ENCODE measurements around the gene LMCD1. TPM values are rescaled to one million over a fixed set of nuclear protein-coding genes. Genes with fewer than 3 reads are reported as not detected.

Gene LMCD1
- polyA plus RNA-seq, 2 of the 4 experiments (the other 2 are of a cell fraction) = 64.3 to 85.4 TPM

- TF ChIP-seq ZC3H11A (IDR thresholded peaks at IDR 0.05) = no peak
- no peak for TF ChIP-seq ZSCAN20 (CRISPR knock-in tag; IDR thresholded peaks at IDR 0.05)
- TF ChIP-seq CBX8 (IDR thresholded peaks at IDR 0.05) = no peak
- TF ChIP-seq EHMT2 (IDR thresholded peaks at IDR 0.05; ENCODE audit: low read depth) = no peak
- no peak for TF ChIP-seq NPAS2 (CRISPR knock-in tag; IDR thresholded peaks at IDR 0.05; ENCODE audit: borderline replicate concordance)
- TF ChIP-seq PBX3 (IDR thresholded peaks at IDR 0.05) = no peak
- no peak for TF ChIP-seq ZFP36 (IDR thresholded peaks at IDR 0.05; ENCODE audit: borderline replicate concordance, partially characterized antibody)
- TF ChIP-seq RAD21 (conservative IDR thresholded peaks at IDR 0.05 in 1 of 2, IDR thresholded peaks at IDR 0.05 in 1 of 2) = no peak
- TF ChIP-seq SREBF2 (IDR thresholded peaks at IDR 0.05) = no peak
- TF ChIP-seq PHF8 (IDR thresholded peaks at IDR 0.05; ENCODE audit: borderline replicate concordance, low read depth) = no peak
- TF ChIP-seq FOSL2 (IDR thresholded peaks at IDR 0.05) = no peak
- TF ChIP-seq FOSL2 (CRISPR knock-in tag; IDR thresholded peaks at IDR 0.05) = no peak
- no peak for TF ChIP-seq JUNB (IDR thresholded peaks at IDR 0.05)
- no peak for TF ChIP-seq RFX5 (IDR thresholded peaks at IDR 0.05)
- no peak for TF ChIP-seq CTCF (IDR thresholded peaks at IDR 0.05)
- no peak for TF ChIP-seq MAZ (IDR thresholded peaks at IDR 0.05; ENCODE audit: borderline replicate concordance, low read depth, low read length)
- TF ChIP-seq CHD4 (IDR thresholded peaks at IDR 0.05; ENCODE audit: borderline replicate concordance) = no peak
- TF ChIP-seq KDM5A (IDR thresholded peaks at IDR 0.05) = no peak
- TF ChIP-seq ZNF302 (CRISPR knock-in tag; IDR thresholded peaks at IDR 0.05) = no peak
- no peak for TF ChIP-seq EHF (CRISPR knock-in tag; IDR thresholded peaks at IDR 0.05)
- no peak for TF ChIP-seq RNF2 (IDR thresholded peaks at IDR 0.05; ENCODE audit: borderline replicate concordance, low read depth)
- Histone ChIP-seq H3K4me2 (no peak overlapping the region), H3K4me1 (peaks cover 13% of the 10 kb centered on the region; the same call in 2 of the 3 replicates), H3K4me3 (no peak overlapping the region), H3K27ac (no peak overlapping the region), H3K9me3 (no peaks in the 10 kb centered on the region)
- ChIA-PET CTCF (no interaction called here), POLR2A (no interaction called here)
- 53% methylated on average over 3 of the region's 3 CpGs for WGBS (ENCODE audit: missing lambda C conversion rate)
- FAIRE-seq = no peak
- DNase-seq (ENCODE audit: low read depth in 1 of 2, low spot score in 1 of 2) = no peak
- no peak for ATAC-seq
These were observed 20.9 kb upstream of the LMCD1 start for GRCh38 chr3:8480699-8481098.

- Histone ChIP-seq H3K27ac (no peak overlapping the region), H3K9me3 (no peaks in the 10 kb centered on the region), H3K4me3 (no peak overlapping the region), H3K4me1 (peaks cover 13% of the 10 kb centered on the region; the same call in 2 of the 3 replicates), H3K4me2 (no peak overlapping the region)
- TF ChIP-seq EHF (CRISPR knock-in tag; IDR thresholded peaks at IDR 0.05) = no peak
- TF ChIP-seq RARB (CRISPR knock-in tag; IDR thresholded peaks at IDR 0.05) = no peak
- TF ChIP-seq HEYL (CRISPR knock-in tag; IDR thresholded peaks at IDR 0.05) = no peak
- no peak for TF ChIP-seq ZFP36 (IDR thresholded peaks at IDR 0.05; ENCODE audit: borderline replicate concordance, partially characterized antibody)
- TF ChIP-seq RCOR1 (IDR thresholded peaks at IDR 0.05; ENCODE audit: low read depth, low read length) = no peak
- no peak for TF ChIP-seq TP53 (CRISPR knock-in tag; IDR thresholded peaks at IDR 0.05)
- no peak for TF ChIP-seq BCL3 (IDR thresholded peaks at IDR 0.05)
- TF ChIP-seq CBX2 (IDR thresholded peaks at IDR 0.05; ENCODE audit: borderline replicate concordance, low read depth) = no peak
- TF ChIP-seq GATA3 (IDR thresholded peaks at IDR 0.05; ENCODE audit: borderline replicate concordance) = no peak
- no peak for TF ChIP-seq KDM5A (IDR thresholded peaks at IDR 0.05)
- no peak for TF ChIP-seq SREBF2 (IDR thresholded peaks at IDR 0.05)
- no peak for TF ChIP-seq RFX5 (IDR thresholded peaks at IDR 0.05)
- ChIA-PET CTCF (no interaction called here), POLR2A (no interaction called here)
- 90% methylated on average over 2 of the region's 2 CpGs for WGBS (ENCODE audit: missing lambda C conversion rate)
- ATAC-seq (no peak), FAIRE-seq (no peak), DNase-seq (ENCODE audit: low read depth in 1 of 2, low spot score in 1 of 2) (no peak)
These were observed 20.2 kb upstream of the LMCD1 start for GRCh38 chr3:8481380-8481779.
